ENCODE results near the gene TRAPPC14. TPM values are rescaled to one million over a fixed set of nuclear protein-coding genes. Genes with fewer than 3 reads are reported as not detected.
"Not testable (repeated sequence)": the region's sequence is repeated elsewhere in the genome, so short reads cannot be mapped to it uniquely, and the experiment has no call there.

The TRAPPC14 gene
- total RNA-seq, 3 donors from 2014 or later (not counting 1 experiment from before 2014, with no cell fraction given), result 55.1 to 59.2 (median 56.5) TPM

- H3K4me3 Mint-ChIP-seq, result no peak overlapping the region
- TF ChIP-seq CTCF (IDR thresholded peaks at IDR 0.05), result no peak
- no peaks in the 10 kb centered on the region for H3K4me1 Mint-ChIP-seq
- Histone ChIP-seq H3K36me3 (ENCODE audit: control insufficient read depth, insufficient read depth, low read length) (no peaks in the 10 kb centered on the region), H3K4me3 (ENCODE audit: low read length) (no peak overlapping the region), H3K9me3 (ENCODE audit: control insufficient read depth, insufficient read depth, low read length) (no peaks in the 10 kb centered on the region), H3K27me3 (ENCODE audit: control insufficient read depth, insufficient read depth, low read length) (no peaks in the 10 kb centered on the region), H3K27ac (ENCODE audit: low read length) (no peak overlapping the region), H3K4me1 (ENCODE audit: control insufficient read depth, insufficient read depth, low read length) (no peaks in the 10 kb centered on the region)
- intact Hi-C loops (cut with micrococcal nuclease), result no loop called here
- no peak overlapping the region for H3K27ac Mint-ChIP-seq
- no peaks in the 10 kb centered on the region for H3K36me3 Mint-ChIP-seq
- 94% methylated on average over 9 of the region's 10 CpGs for WGBS (ENCODE audit: insufficient coverage)
- peaks cover 0 to 6% of the 10 kb centered on the region in 2 donors for H3K27me3 Mint-ChIP-seq (ENCODE audit: low read depth in 2 of 2)
- DNase-seq (no peak), ATAC-seq (no peak)
- no peaks in the 10 kb centered on the region for H3K9me3 Mint-ChIP-seq
These were observed 39.7 kb upstream of the TRAPPC14 start for GRCh38 chr7:100198266-100198665.

- DNase-seq; H3K9me3 Mint-ChIP-seq; H3K36me3 Mint-ChIP-seq; H3K9me3 ChIP-seq (ENCODE audit: control insufficient read depth, insufficient read depth, low read length); H3K27ac Mint-ChIP-seq; H3K27me3 ChIP-seq (ENCODE audit: control insufficient read depth, insufficient read depth, low read length); H3K4me1 ChIP-seq (ENCODE audit: control insufficient read depth, insufficient read depth, low read length); intact Hi-C loops (cut with micrococcal nuclease); H3K4me3 Mint-ChIP-seq; H3K27me3 Mint-ChIP-seq (ENCODE audit: low read depth in 2 of 2); ATAC-seq; H3K36me3 ChIP-seq (ENCODE audit: control insufficient read depth, insufficient read depth, low read length); H3K4me1 Mint-ChIP-seq; H3K4me3 ChIP-seq (ENCODE audit: low read length): not testable (repeated sequence)
- peak overlapping the region; percentile 33 for H3K27ac ChIP-seq (ENCODE audit: low read length)
- 88% methylated on average over 3 of the region's 6 CpGs for WGBS (ENCODE audit: insufficient coverage)
These were observed 37.4 kb upstream of the TRAPPC14 start for GRCh38 chr7:100195901-100196322.

- no peak for TF ChIP-seq CTCF (IDR thresholded peaks at IDR 0.05)
- Mint-ChIP-seq H3K27me3 (ENCODE audit: low read depth in 2 of 2) (peaks cover 0 to 6% of the 10 kb centered on the region in 2 donors), H3K36me3 (no peaks in the 10 kb centered on the region), H3K27ac (no peak overlapping the region), H3K9me3 (no peaks in the 10 kb centered on the region), H3K4me3 (no peak overlapping the region), H3K4me1 (peaks cover 0 to 4% of the 10 kb centered on the region in 2 donors)
- Histone ChIP-seq H3K4me3 (ENCODE audit: low read length) (no peak overlapping the region), H3K27ac (ENCODE audit: low read length) (peak overlapping the region; percentile 33), H3K4me1 (ENCODE audit: control insufficient read depth, insufficient read depth, low read length) (peaks cover 4% of the 10 kb centered on the region), H3K27me3 (ENCODE audit: control insufficient read depth, insufficient read depth, low read length) (no peaks in the 10 kb centered on the region), H3K9me3 (ENCODE audit: control insufficient read depth, insufficient read depth, low read length) (no peaks in the 10 kb centered on the region), H3K36me3 (ENCODE audit: control insufficient read depth, insufficient read depth, low read length) (no peaks in the 10 kb centered on the region)
- 80% methylated on average over 1 of the region's 2 CpGs for WGBS (ENCODE audit: insufficient coverage)
- intact Hi-C loops (cut with micrococcal nuclease), result no loop called here
- DNase-seq (no peak), ATAC-seq (no peak)
These were observed 36.7 kb upstream of the TRAPPC14 start for GRCh38 chr7:100195222-100195621.

- Histone ChIP-seq H3K27me3 (ENCODE audit: control insufficient read depth, insufficient read depth, low read length) (no peaks in the 10 kb centered on the region), H3K4me3 (ENCODE audit: low read length) (no peak overlapping the region), H3K27ac (ENCODE audit: low read length) (no peak overlapping the region), H3K36me3 (ENCODE audit: control insufficient read depth, insufficient read depth, low read length) (no peaks in the 10 kb centered on the region), H3K9me3 (ENCODE audit: control insufficient read depth, insufficient read depth, low read length) (no peaks in the 10 kb centered on the region), H3K4me1 (ENCODE audit: control insufficient read depth, insufficient read depth, low read length) (peaks cover 4% of the 10 kb centered on the region)
- H3K4me3 Mint-ChIP-seq, result no peak overlapping the region
- no peaks in the 10 kb centered on the region for H3K27me3 Mint-ChIP-seq (ENCODE audit: low read depth in 2 of 2)
- peaks cover 0 to 7% of the 10 kb centered on the region in 2 donors for H3K4me1 Mint-ChIP-seq
- H3K9me3 Mint-ChIP-seq, result no peaks in the 10 kb centered on the region
- ATAC-seq (no peak), DNase-seq (no peak)
- 51% methylated on average over 3 of the region's 3 CpGs for WGBS (ENCODE audit: insufficient coverage)
- H3K36me3 Mint-ChIP-seq, result no peaks in the 10 kb centered on the region
- intact Hi-C loops (cut with micrococcal nuclease), result no loop called here
- no peak for TF ChIP-seq CTCF (IDR thresholded peaks at IDR 0.05)
- no peak overlapping the region for H3K27ac Mint-ChIP-seq
These were observed 34.4 kb upstream of the TRAPPC14 start for GRCh38 chr7:100192969-100193368.

GRCh38 chr7:100192281-100192862 lies 33.8 kb upstream of the TRAPPC14 start:
- DNase-seq; H3K4me3 ChIP-seq (ENCODE audit: low read length); ATAC-seq; H3K9me3 ChIP-seq (ENCODE audit: control insufficient read depth, insufficient read depth, low read length); H3K36me3 ChIP-seq (ENCODE audit: control insufficient read depth, insufficient read depth, low read length); H3K9me3 Mint-ChIP-seq; H3K4me1 Mint-ChIP-seq; intact Hi-C loops (cut with micrococcal nuclease); H3K27ac Mint-ChIP-seq; H3K27me3 Mint-ChIP-seq (ENCODE audit: low read depth in 2 of 2); H3K4me1 ChIP-seq (ENCODE audit: control insufficient read depth, insufficient read depth, low read length); H3K4me3 Mint-ChIP-seq; H3K27me3 ChIP-seq (ENCODE audit: control insufficient read depth, insufficient read depth, low read length); H3K36me3 Mint-ChIP-seq: not testable (repeated sequence)
- peak overlapping the region; percentile 55 for H3K27ac ChIP-seq (ENCODE audit: low read length)
- WGBS (ENCODE audit: insufficient coverage), result 75% methylated on average over 5 of the region's 6 CpGs
